ENCODE data around the gene TPGS1. TPM values are rescaled to one million over a fixed set of nuclear protein-coding genes. Genes with fewer than 3 reads are reported as not detected.
"Not testable (repeated sequence)": the region's sequence is repeated elsewhere in the genome, so short reads cannot be mapped to it uniquely, and the experiment has no call there.

TPGS1 gene
- total RNA-seq, 2 experiments from 2014 or later = 14.1 to 14.9 TPM

- ChIA-PET CTCF (no interaction called here), POLR2A (no interaction called here)
These were observed 32.9 kb upstream of the TPGS1 start for GRCh38 chr19:474126-475078.

- POLR2A ChIA-PET = no interaction called here
These were observed 31.9 kb upstream of the TPGS1 start for GRCh38 chr19:475360-475759.

GRCh38 chr19:478236-478903 lies 28.9 kb upstream of the TPGS1 start:
- ChIA-PET POLR2A (no interaction called here), CTCF (no interaction called here)

More at GRCh38 chr19:475360-475759, 31.9 kb upstream of the TPGS1 start:
- CTCF ChIA-PET = no interaction called here

- ChIA-PET POLR2A (no interaction called here), CTCF (no interaction called here)
These were observed 28.3 kb upstream of the TPGS1 start for GRCh38 chr19:478976-479375.

GRCh38 chr19:480016-480855 lies 27.1 kb upstream of the TPGS1 start:
- CTCF ChIA-PET = no interaction called here

GRCh38 chr19:481100-481499 lies 26.2 kb upstream of the TPGS1 start:
- CTCF ChIA-PET, POLR2A ChIA-PET: not testable (repeated sequence)

More at GRCh38 chr19:480016-480855, 27.1 kb upstream of the TPGS1 start:
- POLR2A ChIA-PET = interaction anchor here (0.7 kb wide), 1 partner anchor 201 kb away, joined by 6 read pairs; no protein-coding TSS in a partner anchor

- POLR2A ChIA-PET = interaction anchor here (0.7 kb wide), 1 partner anchor 107 kb away, joined by 7 read pairs; no protein-coding TSS in a partner anchor
- CTCF ChIA-PET = no interaction called here
These were observed 24.9 kb upstream of the TPGS1 start for GRCh38 chr19:482186-483041.

GRCh38 chr19:483332-484072 lies 23.8 kb upstream of the TPGS1 start:
- ChIA-PET CTCF (interaction anchor here (0.6 kb wide), 1 partner anchor 899 kb away, joined by 5 read pairs; no protein-coding TSS in a partner anchor), POLR2A (no interaction called here)

- POLR2A ChIA-PET = no interaction called here
- CTCF ChIA-PET = no interaction called here
These were observed 22.8 kb upstream of the TPGS1 start for GRCh38 chr19:484494-484893.

GRCh38 chr19:485077-485476 lies 22.2 kb upstream of the TPGS1 start:
- ChIA-PET CTCF (no interaction called here), POLR2A (no interaction called here)

- ChIA-PET POLR2A (no interaction called here), CTCF (interaction anchor here (0.8 kb wide), 1 partner anchor 21 kb away, joined by 3 read pairs; no protein-coding TSS in a partner anchor)
These were observed 21.6 kb upstream of the TPGS1 start for GRCh38 chr19:485583-486236.

GRCh38 chr19:488505-489417 lies 18.5 kb upstream of the TPGS1 start:
- ChIA-PET POLR2A (interaction anchor here (0.5 to 0.8 kb wide), 2 partner anchors 18 to 66 kb away, joined by 3 to 11 read pairs; partner anchors contain the start of gene TPGS1), CTCF (interaction anchor here (1.0 to 1.6 kb wide), 2 partner anchors 18 to 22 kb away, joined by 4 to 6 read pairs; no protein-coding TSS in a partner anchor)

- POLR2A ChIA-PET = interaction anchor here (0.5 to 0.8 kb wide), 2 partner anchors 17 to 65 kb away, joined by 3 to 11 read pairs; partner anchors contain the start of gene TPGS1
- CTCF ChIA-PET = interaction anchor here (0.8 to 1.9 kb wide), 4 partner anchors 17 to 21 kb away, joined by 3 to 9 read pairs (median 5); no protein-coding TSS in a partner anchor
These were observed 17.7 kb upstream of the TPGS1 start for GRCh38 chr19:489418-490196.

GRCh38 chr19:491146-491741 lies 16.1 kb upstream of the TPGS1 start:
- POLR2A ChIA-PET = no interaction called here

GRCh38 chr19:492091-492531 lies 15.2 kb upstream of the TPGS1 start:
- CTCF ChIA-PET = no interaction called here
- POLR2A ChIA-PET = no interaction called here

More at GRCh38 chr19:491146-491741, 16.1 kb upstream of the TPGS1 start:
- CTCF ChIA-PET = interaction anchor here (1.9 kb wide), 1 partner anchor 20 kb away, joined by 9 read pairs; no protein-coding TSS in a partner anchor
